SU-DHL-6 (cell line): Measurements from ENCODE around the gene PRSS27.

Experiments used
- CTCF ChIP-seq: fragments of 200-600 bp; sonication (generic); IDR thresholded peaks from one replicate; pipeline ENCODE4 v1.5.1; 2017; ENCODE audit warnings: antibody characterized with exemption, mild to moderate bottlenecking, low read length, moderate library complexity; ENCODE audit not compliant: insufficient read depth, poor library complexity, severe bottlenecking
- EZH2phosphoT487 ChIP-seq: fragments of 200-600 bp; sonication (generic), shearing (Covaris generic); conservative IDR thresholded peaks from 2 replicates; pipeline ENCODE4 v1.6.1; 2018; ENCODE audit warnings: mild to moderate bottlenecking, antibody characterized with exemption, low read length, moderate library complexity, mixed read lengths

GRCh38 chr16:2705351-2705750 lies 14.7 kb downstream of the PRSS27 start:
- TF ChIP-seq CTCF: no peak
- no peak for TF ChIP-seq EZH2phosphoT487
